A549 (cell line): ENCODE results near the gene GLRA3. TPM values are rescaled to one million over a fixed set of nuclear protein-coding genes. Genes with fewer than 3 reads are reported as not detected.
A peak's percentile ranks its signal among the peaks of the same experiment; 100 is the strongest.

Source experiments
- ATAC-seq, 2 experiments: fragments of 200-7000 bp in 1 of 2; fragments of >200 bp in 1 of 2; cut with Nextera tagmentation in 1 of 2; cut with Tn5 transposase in 1 of 2; 3 replicates each; pipeline versions ENCODE4 v1.8.0 to v1.9.1; 2018 to 2020; ENCODE audit warnings: mild to moderate bottlenecking in 1 of 2, moderate library complexity in 1 of 2
- CTCF ChIA-PET: fragments of 300-600 bp; sonication (Branson Sonifier 250); formaldehyde crosslinking; extraction: SDS; loops from one replicate; lab custom pipeline; 2021; ENCODE audit warnings: antibody characterized with exemption, inconsistent platforms; lab: Yijun Ruan, JAX
- POLR2A ChIA-PET: fragments of 350-600 bp; formaldehyde crosslinking; extraction: SDS; loops from one replicate; lab custom pipeline; 2021; ENCODE audit warnings: antibody characterized with exemption, inconsistent platforms; lab: Yijun Ruan, JAX
- DNase-seq, 2 experiments: peaks; one replicate each; pipeline versions ENCODE4 v3.0.0 to v3.0.0-alpha.2; 2011 to 2016; ENCODE audit warnings: low read depth in 1 of 2, low spot score in 1 of 2
- FAIRE-seq: peaks from 2 replicates; lab custom pipeline; 2011; peaks lifted over from hg19 to GRCh38; lab: Jason Lieb, UNC
- H3K27ac ChIP-seq, 2 experiments: fragments of >200 bp; sonication (Bioruptor Twin); formaldehyde crosslinking; 3 replicates each; pipeline ENCODE4 v1.5.1; 2016 to 2017
- H3K4me1 ChIP-seq: fragments of >200 bp; sonication (Bioruptor Twin); formaldehyde crosslinking; 3 replicates; pipeline ENCODE4 v1.6.1; 2016
- H3K4me2 ChIP-seq: fragments of >200 bp; sonication (Bioruptor Twin); formaldehyde crosslinking; 3 replicates; pipeline ENCODE4 v1.6.1; 2016
- H3K4me3 ChIP-seq: fragments of >200 bp; sonication (Bioruptor Twin); formaldehyde crosslinking; 3 replicates; pipeline ENCODE4 v1.5.1; 2016
- H3K9me3 ChIP-seq: fragments of >200 bp; sonication (Bioruptor Twin); formaldehyde crosslinking; 3 replicates; pipeline ENCODE4 v1.6.1; 2016
- CBX8 ChIP-seq: fragments of 200-600 bp; sonication (generic); IDR thresholded peaks from 2 replicates; pipeline ENCODE4 v1.6.1; 2016
- CEBPB ChIP-seq, 2 experiments: fragments of >200 bp in 1 of 2; sonication (Bioruptor Twin) in 1 of 2; formaldehyde crosslinking in 1 of 2; IDR thresholded peaks; 2 replicates each; pipeline ENCODE4 v1.6.1; 2012 to 2016
- CHD4 ChIP-seq: fragments of 200-600 bp; sonication (generic); IDR thresholded peaks from 2 replicates; pipeline ENCODE4 v1.6.1; 2016; ENCODE audit warnings: antibody characterized with exemption, mild to moderate bottlenecking, borderline replicate concordance
- EHF ChIP-seq: fragments of 250-450 bp; sonication (Bioruptor Pico); IDR thresholded peaks from 2 replicates; pipeline ENCODE4 v1.5.0; 2020; ENCODE audit warnings: mild to moderate bottlenecking
- ELK1 ChIP-seq: fragments of 150-350 bp; IDR thresholded peaks from 2 replicates; pipeline ENCODE4 v1.6.1; 2014; ENCODE audit warnings: low read depth, mild to moderate bottlenecking, low read length
- EP300 ChIP-seq, 2 experiments: fragments of >200 bp; sonication (Bioruptor Twin); formaldehyde crosslinking; IDR thresholded peaks; 2 replicates in 1 of 2; 3 replicates in 1 of 2; pipeline ENCODE4 v1.6.1; 2016 to 2017
- FOSL2 ChIP-seq, 2 experiments: fragments of 450-650 bp in 1 of 2; fragments of >200 bp in 1 of 2; sonication (Bioruptor Twin) in 1 of 2; formaldehyde crosslinking; IDR thresholded peaks; 2 replicates each; pipeline versions ENCODE4 v1.5.0 to v1.6.1; 2016 to 2020; ENCODE audit warnings: mild to moderate bottlenecking in 1 of 2, moderate library complexity in 1 of 2
- FOXS1 ChIP-seq: fragments of 250-450 bp; sonication (Bioruptor Pico); IDR thresholded peaks from 2 replicates; pipeline ENCODE4 v1.5.0; 2020; ENCODE audit warnings: mild to moderate bottlenecking, moderate library complexity
- HEYL ChIP-seq: fragments of 250-450 bp; sonication (Bioruptor Pico); IDR thresholded peaks from 2 replicates; pipeline ENCODE4 v1.8.0; 2021; ENCODE audit warnings: mild to moderate bottlenecking, moderate library complexity
- HOXB13 ChIP-seq: fragments of 250-450 bp; sonication (Bioruptor Pico); IDR thresholded peaks from 2 replicates; pipeline ENCODE4 v1.5.0; 2020; ENCODE audit warnings: low read depth, mild to moderate bottlenecking, moderate library complexity
- HOXB5 ChIP-seq: fragments of 250-450 bp; sonication (Bioruptor Pico); IDR thresholded peaks from 2 replicates; pipeline ENCODE4 v1.5.0; 2020; ENCODE audit warnings: mild to moderate bottlenecking, moderate library complexity
- JUN ChIP-seq, 2 experiments: fragments of >200 bp; sonication (Bioruptor Twin); formaldehyde crosslinking; IDR thresholded peaks; 2 replicates in 1 of 2; 3 replicates in 1 of 2; pipeline ENCODE4 v1.6.1; 2016 to 2017
- KDM5A ChIP-seq: fragments of 200-600 bp; sonication (generic); IDR thresholded peaks from 2 replicates; pipeline ENCODE4 v1.6.1; 2016; ENCODE audit warnings: antibody characterized with exemption, mild to moderate bottlenecking
- MAFK ChIP-seq: fragments of 450-650 bp; IDR thresholded peaks from 2 replicates; pipeline ENCODE4 v1.6.1; 2014; ENCODE audit not compliant: partially characterized antibody
- MYC ChIP-seq: IDR thresholded peaks from 2 replicates; pipeline ENCODE4 v1.6.1; 2012; ENCODE audit warnings: mild to moderate bottlenecking, inconsistent platforms, low read length, improper control_type of control experiment, borderline replicate concordance
- NFE2L2 ChIP-seq: fragments of 150-350 bp; conservative IDR thresholded peaks from 2 replicates; pipeline ENCODE4 v1.6.1; 2014; ENCODE audit warnings: low read length
- NPAS2 ChIP-seq: fragments of 250-450 bp; sonication (Bioruptor Pico); IDR thresholded peaks from 2 replicates; pipeline ENCODE4 v1.8.0; 2022; ENCODE audit warnings: mild to moderate bottlenecking, moderate library complexity, borderline replicate concordance
- RAD21 ChIP-seq, 2 experiments: fragments of >200 bp in 1 of 2; sonication (Bioruptor Twin) in 1 of 2; formaldehyde crosslinking in 1 of 2; IDR thresholded peaks in 1 of 2; conservative IDR thresholded peaks in 1 of 2; 2 replicates in 1 of 2; 3 replicates in 1 of 2; pipeline ENCODE4 v1.6.1; 2012 to 2018; ENCODE audit warnings: inconsistent platforms in 1 of 2
- RCOR1 ChIP-seq: fragments of 150-350 bp; IDR thresholded peaks from 2 replicates; pipeline ENCODE4 v1.6.1; 2014; ENCODE audit warnings: antibody characterized with exemption, low read length, low read depth
- REST ChIP-seq: fragments of 200-600 bp; sonication (generic); IDR thresholded peaks from 2 replicates; pipeline ENCODE4 v1.6.1; 2016; ENCODE audit warnings: antibody characterized with exemption, mild to moderate bottlenecking, moderate library complexity
- RFX5 ChIP-seq: fragments of 450-650 bp; IDR thresholded peaks from 2 replicates; pipeline ENCODE4 v1.7.1; 2014; ENCODE audit warnings: antibody characterized with exemption, mild to moderate bottlenecking, moderate library complexity
- RNF2 ChIP-seq: fragments of 200-600 bp; sonication (generic); IDR thresholded peaks from 2 replicates; pipeline ENCODE4 v1.6.1; 2016; ENCODE audit warnings: low read depth, mild to moderate bottlenecking, antibody characterized with exemption, moderate library complexity, borderline replicate concordance
- TFCP2L1 ChIP-seq: fragments of 250-450 bp; sonication (Bioruptor Pico); IDR thresholded peaks from 2 replicates; pipeline ENCODE4 v1.5.0; 2021; ENCODE audit warnings: mild to moderate bottlenecking
- TP53 ChIP-seq: fragments of 250-450 bp; sonication (Bioruptor Pico); IDR thresholded peaks from 2 replicates; pipeline ENCODE4 v1.5.0; 2021; ENCODE audit warnings: mild to moderate bottlenecking, moderate library complexity
- ZC3H11A ChIP-seq: fragments of 450-650 bp; IDR thresholded peaks from 2 replicates; pipeline ENCODE4 v1.6.1; 2014; ENCODE audit warnings: antibody characterized with exemption, mild to moderate bottlenecking
- ZFP36 ChIP-seq: fragments of 450-650 bp; IDR thresholded peaks from 2 replicates; pipeline ENCODE4 v1.6.1; 2014; ENCODE audit warnings: borderline replicate concordance; ENCODE audit not compliant: partially characterized antibody
- ZSCAN20 ChIP-seq: fragments of 250-450 bp; sonication (Bioruptor Pico); IDR thresholded peaks from 2 replicates; pipeline ENCODE4 v1.8.0; 2022; ENCODE audit warnings: mild to moderate bottlenecking, moderate library complexity
- polyA plus RNA-seq, 4 experiments: library from polyadenylated mRNA; depleted of rRNA in 3 of 4; stranded (reverse); fragments of >200 nt; fragmentation: RNase III in 1 of 4; extraction: RNeasy Plus Mini Kit Qiagen cat#74134 plus additional on column Dnase treatment in 1 of 4; gene quantifications; 2 replicates in 3 of 4; 3 replicates in 1 of 4; pipeline ENCODE4 v1.2.3, GENCODE V29; 2011 to 2017
- TF ChIP-seq, protein P1 (sequence below): IDR thresholded peaks from 2 replicates; pipeline ENCODE4 v1.6.1; 2012
- TF ChIP-seq, protein P2 (sequence below): fragments of >200 bp; sonication (Bioruptor Twin); formaldehyde crosslinking; IDR thresholded peaks from 2 replicates; pipeline ENCODE4 v1.6.1; 2016

GLRA3 gene
- polyA plus RNA-seq, 2 of the 4 experiments (the other 2 are of a cell fraction), result 0.01 to 0.04 TPM

- TF ChIP-seq ZFP36 (no peak), CEBPB (IDR thresholded peaks at IDR 0.05) (peak; percentile 62 to 87), ZC3H11A (no peak), NFE2L2 (no peak), HEYL (no peak), RAD21 (conservative IDR thresholded peaks at IDR 0.05 in 1 of 2, IDR thresholded peaks at IDR 0.05 in 1 of 2) (0 out of 5 replicates have a peak, but pooled peaks of 1 of the 2 experiments have one; percentile 28), ELK1 (no peak), KDM5A (no peak), FOSL2 (IDR thresholded peaks at IDR 0.05) (peak; percentile 85), FOSL2 (CRISPR knock-in tag; IDR thresholded peaks at IDR 0.05) (peak; percentile 96), HOXB13 (no peak), TP53 (no peak), CBX8 (no peak), JUN (IDR thresholded peaks at IDR 0.05) (peak in 1 of 2 experiments; percentile 66; a peak in 2 of 5 replicates), EP300 (IDR thresholded peaks at IDR 0.05) (peak; percentile 46 to 62; a peak in 2 of 5 replicates), HOXB5 (CRISPR knock-in tag) (no peak), ZSCAN20 (CRISPR knock-in tag) (no peak), REST (no peak), CHD4 (no peak), RCOR1 (no peak), RNF2 (no peak), MYC (no peak), MAFK (no peak), EHF (CRISPR knock-in tag) (no peak)
- TF ChIP-seq, protein P1, sequence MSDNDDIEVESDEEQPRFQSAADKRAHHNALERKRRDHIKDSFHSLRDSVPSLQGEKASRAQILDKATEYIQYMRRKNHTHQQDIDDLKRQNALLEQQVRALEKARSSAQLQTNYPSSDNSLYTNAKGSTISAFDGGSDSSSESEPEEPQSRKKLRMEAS, result no peak
- TF ChIP-seq, protein P2, sequence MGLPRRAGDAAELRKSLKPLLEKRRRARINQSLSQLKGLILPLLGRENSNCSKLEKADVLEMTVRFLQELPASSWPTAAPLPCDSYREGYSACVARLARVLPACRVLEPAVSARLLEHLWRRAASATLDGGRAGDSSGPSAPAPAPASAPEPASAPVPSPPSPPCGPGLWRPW, result peak; percentile 20; the same call in 1 of the 2 replicates
Measured at GRCh38 chr4:174669270-174669669, 159.8 kb downstream of the GLRA3 start (continued).

DNA sequence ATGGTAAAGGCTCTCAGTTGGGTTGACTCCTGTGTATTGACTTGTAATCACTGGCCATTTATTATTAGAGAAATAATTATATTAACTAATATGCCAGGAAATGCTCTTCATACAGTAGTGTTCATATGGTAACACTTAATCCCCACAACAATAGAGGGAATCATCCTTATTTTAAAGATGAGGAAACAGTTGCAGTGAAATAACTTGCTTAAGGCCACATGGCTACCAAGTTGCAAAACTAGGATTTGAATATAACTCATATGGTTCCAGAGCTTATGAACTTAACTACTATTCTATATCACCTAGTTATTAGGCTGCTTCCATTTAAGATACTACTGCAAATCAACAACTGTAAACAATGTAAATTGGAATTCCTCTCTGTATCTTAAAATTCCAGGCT is 163.2 kb downstream of the GLRA3 start:
- CTCF ChIA-PET, result no interaction called here
- no peak for DNase-seq
- H3K4me1 ChIP-seq, result peaks cover 22% of the 10 kb centered on the region
- POLR2A ChIA-PET, result no interaction called here
- no peak overlapping the region for H3K4me3 ChIP-seq
- no peaks in the 10 kb centered on the region for H3K9me3 ChIP-seq
- TF ChIP-seq CHD4 (no peak), FOXS1 (CRISPR knock-in tag) (no peak), TP53 (no peak), TFCP2L1 (no peak), RFX5 (no peak), NPAS2 (CRISPR knock-in tag) (no peak)
- no peak overlapping the region for H3K4me2 ChIP-seq
- ATAC-seq, result no peak
- H3K27ac ChIP-seq, result no peak overlapping the region
- FAIRE-seq, result no peak
